Posterior vena cava (tissue), 2 donors: ENCODE data around the gene ISG20. TPM values are rescaled to one million over a fixed set of nuclear protein-coding genes. Genes with fewer than 3 reads are reported as not detected.

Experiments used
- DNase-seq: peaks from one replicate; pipeline ENCODE4 v3.0.0-alpha.2; 2020; ENCODE audit warnings: low spot score
- intact Hi-C, 2 donors: fragments of 100-400 bp; cut with DNase I; formaldehyde crosslinking; loops; one replicate each; pipeline versions ENCODE4 v1.14.1 to v1.14.2; 2022 to 2023
- total RNA-seq, 2 donors: library from RNA; stranded (reverse); fragmentation: NEBNext Ultra II Directional; extraction: Animal tissue kit (Norgen Biotek cat#: 25700); gene quantifications; one replicate each; pipeline ENCODE4 v1.2.1, GENCODE V29; 2021
- donor health status: DM: yes; HTN: yes; CAD: no.
- donor health status: DM: yes; HTN: yes; CAD: no.

The ISG20 gene
- total RNA-seq, 2 donors from 2014 or later, result 6.9 to 7.4 TPM

DNA sequence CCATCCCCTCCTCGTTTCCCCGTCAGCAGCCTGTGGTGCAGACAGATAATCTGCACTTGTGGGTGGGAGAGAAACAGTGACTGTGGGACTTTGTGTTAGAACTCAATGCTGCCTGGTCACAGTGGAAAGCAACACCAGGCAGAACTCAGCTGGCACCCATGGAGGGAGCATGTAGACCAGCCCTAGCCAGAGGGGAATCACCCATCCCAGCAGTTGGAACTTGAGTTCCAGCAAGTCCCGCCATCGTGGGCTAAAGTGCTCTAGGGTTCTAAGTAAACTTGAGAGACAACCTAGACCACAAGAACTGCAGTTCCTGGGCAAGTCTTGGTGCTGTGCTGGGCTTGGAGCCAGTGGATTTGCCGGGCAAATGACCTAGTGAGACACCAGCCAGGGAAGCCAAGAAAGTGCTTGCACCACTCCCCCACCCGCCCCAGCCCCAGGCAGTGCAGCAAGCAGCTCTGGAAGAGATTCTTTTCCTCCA is 24.4 kb downstream of the ISG20 start:
- peak; percentile 68 for DNase-seq
- intact Hi-C loops, result no loop called here

DNA sequence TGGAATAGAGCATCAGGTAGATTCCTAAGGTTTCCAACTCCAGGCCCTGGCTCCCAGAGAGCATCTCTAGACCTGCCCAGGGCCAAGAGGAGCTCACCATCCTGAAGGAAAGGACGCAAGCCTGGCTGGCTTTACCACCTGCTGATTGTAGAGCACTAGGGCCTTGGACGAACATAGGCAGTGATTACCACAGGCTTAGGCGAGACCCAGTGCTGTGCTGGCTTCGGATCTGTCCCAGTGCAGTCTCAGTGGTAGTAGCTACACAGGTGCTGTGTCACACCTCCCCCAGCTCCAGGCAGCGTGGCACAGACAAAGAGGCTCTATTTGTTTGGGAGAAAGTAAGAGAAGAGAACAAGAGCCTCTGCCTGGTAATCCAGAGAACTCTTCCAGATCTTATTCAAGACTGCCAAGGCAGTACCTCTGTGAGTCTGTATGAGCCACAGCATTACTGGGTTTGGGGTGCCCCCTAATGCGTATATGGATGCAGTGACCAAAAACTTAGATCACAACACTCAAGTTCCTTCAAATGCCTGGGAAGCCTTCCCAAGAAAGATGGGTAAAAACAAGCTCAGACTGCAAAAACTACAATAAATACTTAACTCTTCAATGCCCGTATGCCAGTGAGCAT is 25.4 kb downstream of the ISG20 start:
- intact Hi-C loops, result no loop called here
- peak; percentile 37 for DNase-seq

- no peak for DNase-seq
- intact Hi-C loops, result no loop called here
Observed at GRCh38 chr15:88674661-88675060, 35.8 kb downstream of the ISG20 start.

GRCh38 chr15:88678755-88679154 is 39.9 kb downstream of the ISG20 start:
- intact Hi-C loops, result no loop called here
- no peak for DNase-seq

GRCh38 chr15:88680241-88681001 is 41.6 kb downstream of the ISG20 start:
- intact Hi-C loops, result no loop called here

GRCh38 chr15:88681610-88682221 is 42.9 kb downstream of the ISG20 start:
- intact Hi-C loops, result no loop called here
- no peak for DNase-seq

More at GRCh38 chr15:88680241-88681001, 41.6 kb downstream of the ISG20 start:
- DNase-seq, result no peak

DNA sequence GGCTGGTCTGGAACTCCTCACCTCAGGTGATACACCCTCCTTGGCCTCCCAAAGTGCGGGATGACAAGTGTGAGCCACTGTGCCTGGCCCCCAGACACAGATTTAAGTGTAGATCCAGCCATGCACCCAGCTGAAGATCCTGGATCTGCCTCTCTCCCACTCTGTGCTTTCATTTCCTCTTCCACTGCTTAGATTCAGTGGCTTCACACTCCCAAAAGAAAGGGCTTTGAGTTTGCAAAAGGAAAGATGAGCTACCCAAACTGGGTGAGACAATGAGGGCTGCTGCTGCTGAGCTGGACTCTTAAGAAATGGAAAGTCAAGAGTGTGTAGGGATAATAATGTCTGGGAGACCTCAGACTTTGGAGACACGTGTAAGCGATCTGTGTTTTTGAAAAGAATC is 45.5 kb downstream of the ISG20 start:
- intact Hi-C loops, result no loop called here
- DNase-seq, result no peak

- DNase-seq, result no peak
- intact Hi-C loops, result no loop called here
Observed at GRCh38 chr15:88686166-88686565, 47.4 kb downstream of the ISG20 start.

DNA sequence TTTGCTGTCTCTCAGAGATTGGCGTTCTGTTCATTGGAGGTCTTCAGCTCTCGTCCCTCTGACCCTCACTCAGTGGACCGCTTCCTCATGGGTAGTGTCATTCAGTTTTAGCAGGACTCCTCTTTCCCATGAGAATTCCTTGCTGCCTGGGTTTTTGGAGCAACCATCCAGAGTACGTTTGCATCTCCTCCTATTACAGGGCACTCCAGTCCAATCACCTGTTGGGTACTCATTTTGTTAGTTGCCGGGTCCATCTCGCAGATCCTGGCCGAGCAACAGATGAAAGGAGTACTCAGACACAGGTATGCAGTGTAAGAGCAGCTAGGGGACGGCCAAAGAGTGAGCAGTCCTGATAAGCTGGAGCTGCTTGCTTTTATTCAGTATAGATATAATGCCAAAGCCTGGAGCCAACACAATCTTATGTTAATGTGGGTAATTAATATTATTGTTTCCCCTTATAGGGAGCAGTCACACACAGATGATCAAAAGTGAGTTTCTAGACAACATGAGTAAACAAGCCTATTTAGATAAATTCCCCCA is 49.6 kb downstream of the ISG20 start:
- intact Hi-C loops, result no loop called here
- no peak for DNase-seq

DNA sequence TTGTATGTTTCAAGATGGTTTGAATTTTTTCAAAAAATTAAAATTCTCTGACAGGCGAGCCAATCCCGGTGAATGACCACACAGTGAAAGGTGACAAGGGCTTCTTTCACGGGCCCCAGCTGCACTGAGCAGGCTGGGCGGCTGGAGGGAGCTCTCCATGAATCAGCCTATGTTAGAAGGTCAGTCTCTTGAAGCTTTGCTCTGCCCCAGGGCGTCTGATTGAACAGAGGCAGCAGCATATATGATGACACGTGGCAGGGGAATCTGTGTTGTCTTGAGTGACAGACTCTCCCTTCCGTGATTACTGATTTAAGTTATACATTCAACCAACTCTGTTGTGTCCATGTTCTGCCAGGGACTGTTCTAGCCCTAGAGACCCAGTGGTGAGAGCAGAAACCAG is 51.5 kb downstream of the ISG20 start:
- no peak for DNase-seq
- intact Hi-C loops, result no loop called here

DNA sequence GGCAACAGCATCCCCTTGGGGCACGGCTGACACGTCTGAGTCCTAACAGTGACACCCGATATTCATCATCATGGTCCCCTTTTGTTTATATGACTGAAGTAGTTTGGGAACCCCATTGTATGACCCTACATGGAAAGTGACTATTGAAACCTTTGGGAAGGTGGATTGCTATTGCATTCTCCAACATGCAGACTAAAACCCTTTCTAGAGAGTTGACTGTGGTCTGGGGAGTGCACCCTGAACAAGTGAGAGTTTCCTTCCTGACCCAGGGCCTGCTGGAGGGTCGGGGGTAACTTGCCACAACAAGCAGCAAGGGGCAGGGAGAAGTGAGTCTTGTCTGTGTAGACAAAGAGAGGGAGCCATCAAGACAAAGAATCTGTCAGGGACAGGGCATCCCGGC is 54.4 kb downstream of the ISG20 start:
- intact Hi-C loops, result no loop called here
- DNase-seq, result no peak

GRCh38 chr15:88695101-88695500 is 56.3 kb downstream of the ISG20 start:
- intact Hi-C loops, result no loop called here
- DNase-seq, result no peak

- intact Hi-C loops, result no loop called here
- DNase-seq, result no peak
Observed at GRCh38 chr15:88695691-88696251, 57.0 kb downstream of the ISG20 start.

DNA sequence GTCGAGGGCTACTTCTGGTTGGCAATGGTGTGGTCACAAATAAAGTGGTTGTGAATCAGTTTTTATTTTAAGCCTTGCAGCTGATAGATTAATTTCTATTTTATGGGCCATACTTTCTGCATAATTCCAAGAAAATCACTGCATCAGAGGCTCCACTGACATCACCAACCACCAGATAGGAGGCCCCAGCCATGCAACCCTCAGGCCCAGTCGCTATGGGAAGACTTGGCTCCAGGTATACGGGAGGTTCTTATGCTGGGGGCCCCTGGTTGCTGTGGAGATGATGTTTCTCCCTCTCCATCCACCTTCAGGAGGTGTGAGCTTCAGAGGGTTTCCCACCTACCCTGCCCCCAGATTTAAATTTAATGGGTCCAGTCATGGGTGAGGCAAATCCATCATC is 57.4 kb downstream of the ISG20 start:
- intact Hi-C loops, result no loop called here
- no peak for DNase-seq

GRCh38 chr15:88697276-88697675 is 58.5 kb downstream of the ISG20 start:
- intact Hi-C loops, result no loop called here
- DNase-seq, result no peak

- DNase-seq, result peak; percentile 50
- intact Hi-C loops, result no loop called here
Observed at GRCh38 chr15:88699861-88700260, 61.0 kb downstream of the ISG20 start.

DNA sequence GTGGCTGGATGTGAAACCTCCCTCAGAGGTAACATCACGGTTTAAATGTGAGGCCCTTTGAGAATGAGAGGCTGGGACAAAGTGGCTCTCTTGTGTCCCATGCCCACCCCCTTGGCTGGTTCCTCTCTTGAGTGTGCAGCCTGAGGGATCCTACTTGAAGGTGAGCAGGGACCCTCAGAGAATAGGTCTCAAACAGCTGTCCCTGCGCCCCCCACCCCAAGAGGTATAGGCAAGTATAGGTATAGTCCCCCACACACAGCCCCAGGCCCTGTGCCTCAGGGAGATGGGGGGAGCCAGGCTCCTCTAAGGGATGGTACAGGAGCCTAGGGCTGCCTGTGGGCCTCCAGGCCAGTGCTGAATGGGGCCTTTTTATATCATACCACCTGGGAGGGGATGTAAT is 61.9 kb downstream of the ISG20 start:
- DNase-seq, result peak; percentile 71
- intact Hi-C loops, result no loop called here

DNA sequence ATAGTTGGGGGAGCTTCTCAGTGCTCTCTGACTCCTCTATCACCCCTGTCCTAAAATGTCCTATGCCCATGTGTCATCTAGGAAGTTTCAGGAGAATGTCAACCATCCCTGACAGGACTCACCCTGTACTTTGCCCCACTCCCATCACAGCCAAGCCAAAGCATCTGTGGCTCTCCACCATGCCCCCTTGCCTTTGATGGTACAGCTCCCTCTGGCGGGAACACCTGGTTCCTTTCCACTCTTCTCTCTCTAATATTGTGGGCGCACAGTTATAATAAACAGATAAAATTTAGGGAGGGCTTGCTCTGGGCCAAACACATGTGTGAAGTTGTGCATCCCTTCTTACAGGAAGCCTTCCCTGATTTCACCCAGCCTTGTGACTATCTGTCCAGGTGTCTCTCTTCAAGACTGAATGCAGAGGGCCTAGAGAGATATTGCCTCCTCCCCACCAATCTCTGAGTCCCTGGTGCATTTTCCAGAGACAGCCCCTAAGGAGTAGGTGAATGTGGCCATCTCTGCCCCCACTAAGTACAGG is 62.8 kb downstream of the ISG20 start:
- peak; percentile 11 for DNase-seq
- intact Hi-C loops, result no loop called here

- peak; percentile 17 for DNase-seq
- intact Hi-C loops, result no loop called here
Observed at GRCh38 chr15:88702983-88703382, 64.2 kb downstream of the ISG20 start.

- intact Hi-C loops, result no loop called here
- peak; percentile 51 for DNase-seq
Observed at GRCh38 chr15:88703533-88703932, 64.7 kb downstream of the ISG20 start.
